K562 (cell line): ENCODE measurements around the gene SLC34A3. TPM values are rescaled to one million over a fixed set of nuclear protein-coding genes. Genes with fewer than 3 reads are reported as not detected.

Source experiments
- BCL6 ChIP-seq: fragments of 250-450 bp; sonication (Bioruptor Pico); IDR thresholded peaks from 2 replicates; pipeline ENCODE4 v1.4.0; 2020
- DMBX1 ChIP-seq: fragments of 250-450 bp; sonication (Bioruptor Pico); IDR thresholded peaks from 2 replicates; pipeline ENCODE4 v1.8.0; 2022; ENCODE audit warnings: inconsistent platforms, mild to moderate bottlenecking, moderate library complexity, borderline replicate concordance
- IFI16 ChIP-seq: fragments of 250-450 bp; sonication (Bioruptor Pico); IDR thresholded peaks from 2 replicates; pipeline ENCODE4 v2.1.2; 2022; ENCODE audit warnings: mild to moderate bottlenecking, inconsistent platforms
- ILK ChIP-seq: fragments of 450-650 bp; IDR thresholded peaks from 2 replicates; pipeline ENCODE4 v1.6.1; 2016; ENCODE audit warnings: missing genetic modification characterization, low read depth, mild to moderate bottlenecking, missing compliant biosample characterization, moderate library complexity, borderline replicate concordance
- L3MBTL2 ChIP-seq: fragments of 450-650 bp; IDR thresholded peaks from 2 replicates; pipeline ENCODE4 v1.6.1; 2016; ENCODE audit warnings: mild to moderate bottlenecking, moderate library complexity
- MBD2 ChIP-seq: sonication (generic); IDR thresholded peaks from 2 replicates; pipeline ENCODE4 v1.6.1; 2016; ENCODE audit warnings: low read depth, borderline replicate concordance
- MEIS2 ChIP-seq: fragments of 450-650 bp; IDR thresholded peaks from 2 replicates; pipeline ENCODE4 v1.6.1; 2014; ENCODE audit warnings: mild to moderate bottlenecking; ENCODE audit not compliant: partially characterized antibody
- PCBP1 ChIP-seq: fragments of 200-400 bp; formaldehyde crosslinking; IDR thresholded peaks from 2 replicates; pipeline ENCODE4 v1.6.1; 2018; ENCODE audit warnings: mild to moderate bottlenecking, low read depth, low read length; ENCODE audit not compliant: poor library complexity, severe bottlenecking
- PCBP2 ChIP-seq: fragments of 200-400 bp; formaldehyde crosslinking; IDR thresholded peaks from 2 replicates; pipeline ENCODE4 v1.6.1; 2018; ENCODE audit warnings: low read length, low read depth, mild to moderate bottlenecking, moderate library complexity; ENCODE audit not compliant: poor library complexity, severe bottlenecking
- PHF20 ChIP-seq: fragments of 450-650 bp; IDR thresholded peaks from 2 replicates; pipeline ENCODE4 v1.6.1; 2018; ENCODE audit not compliant: partially characterized antibody
- POLR2H ChIP-seq: IDR thresholded peaks from 2 replicates; pipeline ENCODE4 v1.6.1; 2016; ENCODE audit warnings: missing genetic modification characterization, low read depth, mild to moderate bottlenecking, control low read depth, missing compliant biosample characterization, moderate library complexity
- PTTG1 ChIP-seq: fragments of 450-650 bp; IDR thresholded peaks from 2 replicates; pipeline ENCODE4 v1.6.1; 2016; ENCODE audit warnings: low read depth, mild to moderate bottlenecking, missing genetic modification characterization, missing compliant biosample characterization
- SUPT5H ChIP-seq: fragments of 450-650 bp; IDR thresholded peaks from 2 replicates; pipeline ENCODE4 v1.6.1; 2016
- ZC3H8 ChIP-seq: fragments of 450-650 bp; IDR thresholded peaks from 2 replicates; pipeline ENCODE4 v1.6.1; 2017
- ZNF274 ChIP-seq: IDR thresholded peaks from 2 replicates; pipeline ENCODE4 v1.6.1; 2011; ENCODE audit warnings: low read depth, mild to moderate bottlenecking, low read length, moderate library complexity, borderline replicate concordance
- ZNF347 ChIP-seq: fragments of 450-650 bp; formaldehyde crosslinking; IDR thresholded peaks from 2 replicates; pipeline ENCODE4 v1.4.0; 2020; ENCODE audit warnings: low read depth, mild to moderate bottlenecking, moderate library complexity
- ZNF584 ChIP-seq: fragments of 200-800 bp; sonication (Bioruptor generic); IDR thresholded peaks from 2 replicates; pipeline ENCODE4 v1.6.1; 2016; ENCODE audit warnings: low read depth, mild to moderate bottlenecking, missing genetic modification characterization, missing compliant biosample characterization
- ZNF780A ChIP-seq: fragments of 250-450 bp; sonication (Bioruptor Pico); IDR thresholded peaks from 2 replicates; pipeline ENCODE4 v1.5.0; 2021; ENCODE audit warnings: mild to moderate bottlenecking
- polyA plus RNA-seq, 8 experiments: library from polyadenylated mRNA; depleted of rRNA in 4 of 8; stranded (reverse) in 5 of 8; unstranded in 3 of 8; fragments of >200 nt; fragmentation: Nextera tagmentation in 2 of 8; fragmentation: Illumina TruSeq in 1 of 8; extraction: Ambion mirVana in 2 of 8; extraction: Trizol in 1 of 8; gene quantifications; 2 replicates each; pipeline versions ENCODE4 v1.2.1 to v1.2.3, GENCODE V29; 2011 to 2014; ENCODE audit warnings: inconsistent platforms in 1 of 8, missing spikeins in 1 of 8
- total RNA-seq, 7 experiments: library from RNA; depleted of rRNA in 6 of 7; stranded (reverse); fragments of >200 nt in 6 of 7; fragmentation: Illumina TruSeq in 2 of 7; extraction: Trizol in 2 of 7; gene quantifications; 2 replicates each; pipeline versions ENCODE4 v1.2.1 to v1.2.3, GENCODE V29; 2011 to 2021; ENCODE audit warnings: low replicate concordance in 1 of 7
- TF ChIP-seq, protein P1 (sequence below): fragments of 250-450 bp; sonication (Bioruptor Pico); IDR thresholded peaks from 2 replicates; pipeline ENCODE4 v1.4.0; 2020; ENCODE audit warnings: mild to moderate bottlenecking
- TF ChIP-seq, protein P2 (sequence below): fragments of 150-350 bp; conservative IDR thresholded peaks from 2 replicates; pipeline ENCODE4 v1.6.1; 2014; ENCODE audit warnings: low read length
- TF ChIP-seq, protein P3 (sequence below): IDR thresholded peaks from 2 replicates; pipeline ENCODE4 v1.6.1; 2012; ENCODE audit warnings: low read depth, low read length, improper control_type of control experiment, borderline replicate concordance
- TF ChIP-seq, protein P4 (sequence below): sonication (generic); formaldehyde crosslinking; IDR thresholded peaks from 2 replicates; pipeline ENCODE4 v1.8.0; 2022; ENCODE audit warnings: missing genetic modification reagents, mild to moderate bottlenecking, borderline replicate concordance

SLC34A3 gene
- total and polyA plus RNA-seq, 9 of the 15 experiments (the other 6 are each of a cell fraction or from before 2014, with no cell fraction given), result not detected

DNA sequence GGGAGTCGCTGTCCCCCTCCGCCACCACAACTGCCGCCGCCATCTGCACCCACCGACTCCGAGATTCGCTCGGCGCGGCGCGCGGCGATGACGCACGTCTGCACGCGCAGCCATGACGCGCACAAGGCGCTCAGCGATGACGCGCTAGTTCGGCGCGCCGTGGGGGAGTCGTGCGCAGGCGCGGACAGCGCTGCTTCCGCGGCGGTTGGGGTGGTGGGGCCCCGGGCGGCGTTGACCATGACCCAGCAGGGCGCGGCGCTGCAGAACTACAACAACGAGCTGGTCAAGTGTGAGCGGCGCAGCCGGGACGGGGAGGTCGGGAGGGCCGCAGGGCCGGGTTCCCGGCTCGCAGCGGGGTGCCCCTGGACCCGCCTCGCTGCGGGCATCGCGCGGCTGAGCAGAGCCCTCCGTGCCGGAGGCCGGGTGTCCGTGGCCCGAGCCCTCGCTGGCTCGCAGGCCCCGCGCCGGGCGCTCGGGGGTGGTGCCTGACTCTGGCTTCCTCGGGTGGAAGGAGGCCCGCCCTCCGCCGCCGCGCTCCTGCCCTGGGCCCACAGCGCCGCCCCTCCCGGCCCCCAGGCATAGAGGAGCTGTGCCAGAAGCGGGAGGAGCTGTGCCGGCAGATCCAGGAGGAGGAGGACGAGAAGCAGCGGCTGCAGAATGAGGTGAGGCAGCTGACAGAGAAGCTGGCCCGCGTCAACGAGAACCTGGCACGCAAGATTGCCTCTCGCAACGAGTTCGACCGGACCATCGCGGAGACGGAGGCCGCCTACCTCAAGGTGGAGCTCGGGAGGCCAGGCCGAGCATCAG lies 42.0 kb upstream of the SLC34A3 start, which contains the start of the genes ANAPC2 and SSNA1 (continued):
- TF ChIP-seq, protein P1, sequence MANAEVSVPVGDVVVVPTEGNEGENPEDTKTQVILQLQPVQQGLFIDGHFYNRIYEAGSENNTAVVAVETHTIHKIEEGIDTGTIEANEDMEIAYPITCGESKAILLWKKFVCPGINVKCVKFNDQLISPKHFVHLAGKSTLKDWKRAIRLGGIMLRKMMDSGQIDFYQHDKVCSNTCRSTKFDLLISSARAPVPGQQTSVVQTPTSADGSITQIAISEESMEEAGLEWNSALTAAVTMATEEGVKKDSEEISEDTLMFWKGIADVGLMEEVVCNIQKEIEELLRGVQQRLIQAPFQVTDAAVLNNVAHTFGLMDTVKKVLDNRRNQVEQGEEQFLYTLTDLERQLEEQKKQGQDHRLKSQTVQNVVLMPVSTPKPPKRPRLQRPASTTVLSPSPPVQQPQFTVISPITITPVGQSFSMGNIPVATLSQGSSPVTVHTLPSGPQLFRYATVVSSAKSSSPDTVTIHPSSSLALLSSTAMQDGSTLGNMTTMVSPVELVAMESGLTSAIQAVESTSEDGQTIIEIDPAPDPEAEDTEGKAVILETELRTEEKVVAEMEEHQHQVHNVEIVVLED (CRISPR knock-in tag), result peak; percentile 85
- TF ChIP-seq MBD2, result peak; percentile 88
- peak; percentile 100 for TF ChIP-seq PHF20
- no peak for TF ChIP-seq PTTG1 (tag)
- peak; percentile 80 for TF ChIP-seq MEIS2
- TF ChIP-seq ZNF780A (CRISPR knock-in tag), result no peak
- TF ChIP-seq, protein P2, sequence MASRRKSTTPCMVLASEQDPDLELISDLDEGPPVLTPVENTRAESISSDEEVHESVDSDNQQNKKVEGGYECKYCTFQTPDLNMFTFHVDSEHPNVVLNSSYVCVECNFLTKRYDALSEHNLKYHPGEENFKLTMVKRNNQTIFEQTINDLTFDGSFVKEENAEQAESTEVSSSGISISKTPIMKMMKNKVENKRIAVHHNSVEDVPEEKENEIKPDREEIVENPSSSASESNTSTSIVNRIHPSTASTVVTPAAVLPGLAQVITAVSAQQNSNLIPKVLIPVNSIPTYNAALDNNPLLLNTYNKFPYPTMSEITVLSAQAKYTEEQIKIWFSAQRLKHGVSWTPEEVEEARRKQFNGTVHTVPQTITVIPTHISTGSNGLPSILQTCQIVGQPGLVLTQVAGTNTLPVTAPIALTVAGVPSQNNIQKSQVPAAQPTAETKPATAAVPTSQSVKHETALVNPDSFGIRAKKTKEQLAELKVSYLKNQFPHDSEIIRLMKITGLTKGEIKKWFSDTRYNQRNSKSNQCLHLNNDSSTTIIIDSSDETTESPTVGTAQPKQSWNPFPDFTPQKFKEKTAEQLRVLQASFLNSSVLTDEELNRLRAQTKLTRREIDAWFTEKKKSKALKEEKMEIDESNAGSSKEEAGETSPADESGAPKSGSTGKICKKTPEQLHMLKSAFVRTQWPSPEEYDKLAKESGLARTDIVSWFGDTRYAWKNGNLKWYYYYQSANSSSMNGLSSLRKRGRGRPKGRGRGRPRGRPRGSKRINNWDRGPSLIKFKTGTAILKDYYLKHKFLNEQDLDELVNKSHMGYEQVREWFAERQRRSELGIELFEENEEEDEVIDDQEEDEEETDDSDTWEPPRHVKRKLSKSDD, result peak; percentile 92; the same call in 1 of the 2 replicates
- TF ChIP-seq L3MBTL2, result peak; percentile 72
- TF ChIP-seq IFI16, result no peak
- TF ChIP-seq ZNF274, result no peak
- no peak for TF ChIP-seq ZC3H8
- TF ChIP-seq ZNF584 (CRISPR knock-in tag), result no peak
- TF ChIP-seq POLR2H (tag), result peak; percentile 63
- TF ChIP-seq PCBP2, result no peak
- TF ChIP-seq SUPT5H, result peak; percentile 82; the same call in 1 of the 2 replicates
- no peak for TF ChIP-seq ILK (tag)
- TF ChIP-seq, protein P3, sequence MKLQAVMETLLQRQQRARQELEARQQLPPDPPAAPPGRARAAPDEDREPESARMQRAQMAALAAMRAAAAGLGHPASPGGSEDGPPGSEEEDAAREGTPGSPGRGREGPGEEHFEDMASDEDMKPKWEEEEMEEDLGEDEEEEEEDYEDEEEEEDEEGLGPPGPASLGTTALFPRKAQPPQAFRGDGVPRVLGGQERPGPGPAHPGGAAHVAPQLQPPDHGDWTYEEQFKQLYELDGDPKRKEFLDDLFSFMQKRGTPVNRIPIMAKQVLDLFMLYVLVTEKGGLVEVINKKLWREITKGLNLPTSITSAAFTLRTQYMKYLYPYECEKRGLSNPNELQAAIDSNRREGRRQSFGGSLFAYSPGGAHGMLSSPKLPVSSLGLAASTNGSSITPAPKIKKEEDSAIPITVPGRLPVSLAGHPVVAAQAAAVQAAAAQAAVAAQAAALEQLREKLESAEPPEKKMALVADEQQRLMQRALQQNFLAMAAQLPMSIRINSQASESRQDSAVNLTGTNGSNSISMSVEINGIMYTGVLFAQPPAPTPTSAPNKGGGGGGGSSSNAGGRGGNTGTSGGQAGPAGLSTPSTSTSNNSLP, result no peak
- no peak for TF ChIP-seq DMBX1 (CRISPR knock-in tag)
- TF ChIP-seq, protein P4, sequence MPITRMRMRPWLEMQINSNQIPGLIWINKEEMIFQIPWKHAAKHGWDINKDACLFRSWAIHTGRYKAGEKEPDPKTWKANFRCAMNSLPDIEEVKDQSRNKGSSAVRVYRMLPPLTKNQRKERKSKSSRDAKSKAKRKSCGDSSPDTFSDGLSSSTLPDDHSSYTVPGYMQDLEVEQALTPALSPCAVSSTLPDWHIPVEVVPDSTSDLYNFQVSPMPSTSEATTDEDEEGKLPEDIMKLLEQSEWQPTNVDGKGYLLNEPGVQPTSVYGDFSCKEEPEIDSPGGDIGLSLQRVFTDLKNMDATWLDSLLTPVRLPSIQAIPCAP, result no peak
- no peak for TF ChIP-seq ZNF347 (CRISPR knock-in tag)
- no peak for TF ChIP-seq BCL6 (CRISPR knock-in tag)
- TF ChIP-seq PCBP1, result no peak
